K562 (cell line): Measurements from ENCODE around the gene SV2C.

Experiments
- ATF3 ChIP-seq, 2 experiments: fragments of 450-650 bp in 1 of 2; sonication (generic) in 1 of 2; formaldehyde crosslinking in 1 of 2; IDR thresholded peaks in 1 of 2; conservative IDR thresholded peaks in 1 of 2; 2 replicates each; pipeline versions ENCODE4 v1.6.1 to v1.8.1; 2016 to 2023; ENCODE audit warnings: mild to moderate bottlenecking in 2 of 2, moderate library complexity in 2 of 2, inconsistent platforms in 1 of 2, missing genetic modification reagents in 1 of 2
- ATF6 ChIP-seq: sonication (generic); formaldehyde crosslinking; IDR thresholded peaks from 2 replicates; pipeline ENCODE4 v1.4.0; 2020; ENCODE audit warnings: mild to moderate bottlenecking, missing genetic modification reagents
- FOXP1 ChIP-seq: sonication (generic); formaldehyde crosslinking; IDR thresholded peaks from 2 replicates; pipeline ENCODE4 v1.8.0; 2022; ENCODE audit warnings: mild to moderate bottlenecking, missing genetic modification reagents
- HDAC2 ChIP-seq: fragments of 450-650 bp; IDR thresholded peaks from 2 replicates; pipeline ENCODE4 v1.6.1; 2016; ENCODE audit warnings: mild to moderate bottlenecking
- KLF1 ChIP-seq: fragments of 450-650 bp; IDR thresholded peaks from 2 replicates; pipeline ENCODE4 v1.6.1; 2016; ENCODE audit warnings: missing genetic modification characterization, missing compliant biosample characterization
- NRF1 ChIP-seq, 2 experiments: fragments of 450-650 bp; IDR thresholded peaks in 1 of 2; conservative IDR thresholded peaks in 1 of 2; 2 replicates each; pipeline ENCODE4 v1.6.1; 2014; ENCODE audit warnings: mild to moderate bottlenecking in 2 of 2
- SRSF1 ChIP-seq: fragments of 200-400 bp; formaldehyde crosslinking; IDR thresholded peaks from 2 replicates; pipeline ENCODE4 v1.6.1; 2017; ENCODE audit warnings: mild to moderate bottlenecking, low read depth, low read length, moderate library complexity
- STAT5B ChIP-seq: fragments of 250-450 bp; sonication (Bioruptor Pico); IDR thresholded peaks from 2 replicates; pipeline ENCODE4 v1.8.0; 2021; ENCODE audit warnings: mild to moderate bottlenecking, inconsistent platforms
- TAF1 ChIP-seq: IDR thresholded peaks from 2 replicates; pipeline ENCODE4 v1.6.1; 2011; ENCODE audit warnings: mild to moderate bottlenecking, low read length, moderate library complexity; ENCODE audit not compliant: insufficient read depth, control insufficient read depth, severe bottlenecking; ENCODE audit errors: extremely low read depth
- TOE1 ChIP-seq, 2 experiments: fragments of 450-650 bp in 1 of 2; sonication (generic) in 1 of 2; formaldehyde crosslinking in 1 of 2; IDR thresholded peaks; 2 replicates each; pipeline versions ENCODE4 v1.7.1 to v1.8.0; 2016 to 2022; ENCODE audit warnings: borderline replicate concordance in 2 of 2, mild to moderate bottlenecking in 2 of 2, antibody characterized with exemption in 1 of 2, inconsistent platforms in 1 of 2, low read depth in 1 of 2, missing genetic modification reagents in 1 of 2, moderate library complexity in 1 of 2
- ZNF445 ChIP-seq: fragments of 250-450 bp; sonication (Bioruptor Pico); IDR thresholded peaks from 2 replicates; pipeline ENCODE4 v1.4.0; 2020; ENCODE audit warnings: low read depth, mild to moderate bottlenecking, moderate library complexity

- TF ChIP-seq STAT5B (CRISPR knock-in tag), result no peak
- no peak for TF ChIP-seq NRF1 (conservative IDR thresholded peaks at IDR 0.05 in 1 of 2, IDR thresholded peaks at IDR 0.05 in 1 of 2)
- TF ChIP-seq TOE1 (IDR thresholded peaks at IDR 0.05; ENCODE audit: borderline replicate concordance), result no peak
- TF ChIP-seq TOE1 (CRISPR knock-in tag; IDR thresholded peaks at IDR 0.05; ENCODE audit: borderline replicate concordance, low read depth), result no peak
- TF ChIP-seq HDAC2, result no peak
- TF ChIP-seq ZNF445 (CRISPR knock-in tag), result no peak
- no peak for TF ChIP-seq FOXP1 (CRISPR knock-in tag)
- TF ChIP-seq SRSF1, result no peak
- TF ChIP-seq KLF1 (tag), result no peak
- no peak for TF ChIP-seq ATF3 (IDR thresholded peaks at IDR 0.05)
- no peak for TF ChIP-seq ATF3 (CRISPR knock-in tag; conservative IDR thresholded peaks at IDR 0.05)
- no peak for TF ChIP-seq TAF1
- TF ChIP-seq ATF6 (CRISPR knock-in tag), result no peak
Observed at GRCh38 chr5:76050134-76050533, 33.0 kb upstream of the SV2C start.
